Kidney (tissue), 14 donors: ENCODE results near the gene NSD2. TPM values are rescaled to one million over a fixed set of nuclear protein-coding genes. Genes with fewer than 3 reads are reported as not detected.

ENCODE experiments used
- DNase-seq, 5 donors: peaks; one replicate each; pipeline ENCODE4 v3.0.0-alpha.2; 2013 to 2020
- FAIRE-seq: peaks from 2 replicates; lab custom pipeline; 2012; peaks lifted over from hg19 to GRCh38; lab: Jason Lieb, UNC
- H3K27ac ChIP-seq, 2 donors: one replicate each; pipeline ENCODE4 v1.7.0; 2013; ENCODE audit warnings: low read depth in 2 of 2, low read length in 2 of 2, inconsistent platforms in 1 of 2
- H3K27me3 ChIP-seq: one replicate; pipeline ENCODE4 v1.7.1; 2013; ENCODE audit warnings: low read length, inconsistent platforms; ENCODE audit not compliant: control insufficient read depth, insufficient read depth
- H3K36me3 ChIP-seq, 3 donors: one replicate each; pipeline versions ENCODE4 v1.7.0 to v1.7.1; 2013; ENCODE audit warnings: low read length in 3 of 3, control low read depth in 1 of 3, inconsistent platforms in 1 of 3; ENCODE audit not compliant: insufficient read depth in 3 of 3, control insufficient read depth in 2 of 3
- H3K4me1 ChIP-seq, 3 donors: one replicate each; pipeline versions ENCODE4 v1.7.0 to v1.7.1; 2013; ENCODE audit warnings: low read length in 3 of 3, inconsistent platforms in 1 of 3, low read depth in 1 of 3; ENCODE audit not compliant: control insufficient read depth in 2 of 3, insufficient read depth in 2 of 3
- H3K4me3 ChIP-seq, 3 donors: one replicate each; pipeline versions ENCODE4 v1.7.0 to v1.8.1; 2013; ENCODE audit warnings: low read length in 3 of 3, control low read depth in 1 of 3, inconsistent platforms in 1 of 3
- H3K9ac ChIP-seq, 3 donors: one replicate each; pipeline versions ENCODE4 v1.7.0 to v1.7.1; 2013; ENCODE audit warnings: low read length in 3 of 3, control low read depth in 1 of 3, inconsistent platforms in 1 of 3
- H3K9me3 ChIP-seq, 3 donors: one replicate each; pipeline versions ENCODE4 v1.7.0 to v1.7.1; 2013; ENCODE audit warnings: low read length in 3 of 3, control low read depth in 1 of 3, inconsistent platforms in 1 of 3; ENCODE audit not compliant: control insufficient read depth in 2 of 3, insufficient read depth in 1 of 3
- CTCF ChIP-seq: IDR thresholded peaks from 3 replicates; pipeline ENCODE4 v1.5.1; 2012; ENCODE audit warnings: mild to moderate bottlenecking, moderate library complexity, borderline replicate concordance; ENCODE audit not compliant: insufficient read depth; ENCODE audit errors: extremely low read depth
- intact Hi-C: fragments of 100-400 bp; cut with DNase I; formaldehyde crosslinking; loops from one replicate; pipeline ENCODE4 v1.11.1; 2022
- polyA plus RNA-seq: library from polyadenylated mRNA; stranded (reverse); fragments of 350-450 nt; fragmentation: Illumina TruSeq; extraction: RNeasy Lipid Tissue Mini Kit (QIAGEN cat#74804); gene quantifications from one replicate; pipeline ENCODE4 v1.2.3, GENCODE V29; 2014; ENCODE audit warnings: low read depth, low replicate concordance; ENCODE audit not compliant: insufficient read depth
- total RNA-seq: library from RNA; stranded (reverse); fragmentation: NEBNext Ultra II Directional; extraction: Animal tissue kit (Norgen Biotek cat#: 25700); gene quantifications from one replicate; pipeline ENCODE4 v1.2.1, GENCODE V29; 2021
- donor health status: control.
- donor health status: control.
- donor health status: control.
- donor health status: control.
- donor health status: control.
- donor health status: DM: yes; HTN: yes; CAD: no.
- donor health status: Normal renal cell carcinoma (clear cell type).

The NSD2 gene
- total and polyA plus RNA-seq, 2 donors from 2014 or later, result 5.5 to 51.2 TPM

GRCh38 chr4:2006956-2007653, 135.9 kb downstream of the NSD2 start:
- intact Hi-C loops, result no loop called here
- Histone ChIP-seq H3K9me3 (no peaks in the 10 kb centered on the region), H3K27me3 (no peaks in the 10 kb centered on the region), H3K36me3 (peaks cover 0 to 5% (median 2%) of the 10 kb centered on the region in 3 donors), H3K27ac (no peak overlapping the region), H3K9ac (peak overlapping the region; percentile 34 to 65 (median 57)), H3K4me3 (peak overlapping the region; percentile 55 to 96 (median 73)), H3K4me1 (peaks cover 0 to 13% (median 0%) of the 10 kb centered on the region in 3 donors)
- DNase-seq (no peak), FAIRE-seq (no peak)
- no peak for TF ChIP-seq CTCF

GRCh38 chr4:2007804-2008670, 136.8 kb downstream of the NSD2 start:
- DNase-seq (peak in 3 of 5 donors; percentile 25 to 46 (median 40)), FAIRE-seq (no peak)
- Histone ChIP-seq H3K27ac (peak overlapping the region; percentile 99), H3K4me3 (peak overlapping the region; percentile 91 to 96 (median 96)), H3K4me1 (peaks cover 0 to 13% (median 0%) of the 10 kb centered on the region in 3 donors), H3K36me3 (peaks cover 0 to 5% (median 2%) of the 10 kb centered on the region in 3 donors), H3K9me3 (no peaks in the 10 kb centered on the region), H3K9ac (peak overlapping the region; percentile 65 to 94 (median 93)), H3K27me3 (no peaks in the 10 kb centered on the region)
- no peak for TF ChIP-seq CTCF
- intact Hi-C loops, result no loop called here

- H3K27ac ChIP-seq, result peak overlapping the region; percentile 99
- TF ChIP-seq CTCF, result no peak
- DNase-seq (no peak), FAIRE-seq (no peak)
- H3K27me3 ChIP-seq, result no peaks in the 10 kb centered on the region
- peak overlapping the region; percentile 93 to 94 (median 93) for H3K9ac ChIP-seq
- no peaks in the 10 kb centered on the region for H3K9me3 ChIP-seq
- H3K36me3 ChIP-seq, result peaks cover 0 to 5% (median 0%) of the 10 kb centered on the region in 3 donors
- peaks cover 0 to 13% (median 0%) of the 10 kb centered on the region in 3 donors for H3K4me1 ChIP-seq
- intact Hi-C loops, result no loop called here
- peak overlapping the region; percentile 91 to 96 (median 96) for H3K4me3 ChIP-seq
Measured at GRCh38 chr4:2008671-2008920, 137.4 kb downstream of the NSD2 start.
